ENCODE measurements around the gene CTBP1. TPM values are rescaled to one million over a fixed set of nuclear protein-coding genes. Genes with fewer than 3 reads are reported as not detected.

CTBP1 gene
- total RNA-seq, 1 donor from 2014 or later: 171 TPM

- DNase-seq (ENCODE audit: extremely low read depth, low read depth, low spot score): no peak
These were observed 2.2 kb upstream of the CTBP1 start for GRCh38 chr4:1250921-1251772.

- DNase-seq (ENCODE audit: extremely low read depth, low read depth, low spot score): no peak
These were observed 1.5 kb upstream of the CTBP1 start for GRCh38 chr4:1250527-1250812.

- no peak for DNase-seq (ENCODE audit: extremely low read depth, low read depth, low spot score)
These were observed 999 bp upstream of the CTBP1 start for GRCh38 chr4:1249731-1250526.

GRCh38 chr4:1249148-1249730 is 309 bp upstream of the CTBP1 start:
- no peak for DNase-seq (ENCODE audit: extremely low read depth, low read depth, low spot score)

GRCh38 chr4:1247864-1248244 is 1.1 kb downstream of the CTBP1 start:
- DNase-seq (ENCODE audit: extremely low read depth, low read depth, low spot score): no peak

- no peak for DNase-seq (ENCODE audit: extremely low read depth, low read depth, low spot score)
These were observed 1.7 kb downstream of the CTBP1 start for GRCh38 chr4:1246901-1247863.

GRCh38 chr4:1246111-1246881 is 2.6 kb downstream of the CTBP1 start:
- no peak for DNase-seq (ENCODE audit: extremely low read depth, low read depth, low spot score)

- no peak for DNase-seq (ENCODE audit: extremely low read depth, low read depth, low spot score)
These were observed 3.4 kb downstream of the CTBP1 start for GRCh38 chr4:1245481-1246051.

- DNase-seq (ENCODE audit: extremely low read depth, low read depth, low spot score): no peak
These were observed 3.9 kb downstream of the CTBP1 start for GRCh38 chr4:1244978-1245471.

- no peak for DNase-seq (ENCODE audit: extremely low read depth, low read depth, low spot score)
These were observed 4.6 kb downstream of the CTBP1 start for GRCh38 chr4:1244081-1244977.

- DNase-seq (ENCODE audit: extremely low read depth, low read depth, low spot score): no peak
These were observed 5.4 kb downstream of the CTBP1 start for GRCh38 chr4:1243451-1244080.

GRCh38 chr4:1242506-1243450 is 6.2 kb downstream of the CTBP1 start:
- no peak for DNase-seq (ENCODE audit: extremely low read depth, low read depth, low spot score)

GRCh38 chr4:1241936-1242505 is 6.9 kb downstream of the CTBP1 start:
- DNase-seq (ENCODE audit: extremely low read depth, low read depth, low spot score): no peak

- no peak for DNase-seq (ENCODE audit: extremely low read depth, low read depth, low spot score)
These were observed 7.4 kb downstream of the CTBP1 start for GRCh38 chr4:1241466-1241935.

GRCh38 chr4:1240721-1241465 is 8.0 kb downstream of the CTBP1 start:
- no peak for DNase-seq (ENCODE audit: extremely low read depth, low read depth, low spot score)

GRCh38 chr4:1239950-1240307 is 9.0 kb downstream of the CTBP1 start:
- no peak for DNase-seq (ENCODE audit: extremely low read depth, low read depth, low spot score)
